OCI-LY7 (cell line): Measurements from ENCODE around the gene CMTM6. TPM values are rescaled to one million over a fixed set of nuclear protein-coding genes. Genes with fewer than 3 reads are reported as not detected.

Experiments used
- BruUV-seq: library from RNA; stranded (reverse); fragments of 400-500 nt; replicated peaks from 2 replicates; lab custom pipeline; 2021; lab: Mats Ljungman, UMichigan
- CTCF ChIA-PET: fragments of 300-600 bp; sonication (Branson Sonifier 250); formaldehyde crosslinking; loops from one replicate; lab custom pipeline; 2022; ENCODE audit warnings: antibody characterized with exemption; ENCODE audit not compliant: unreplicated experiment; lab: Charles Lee
- POLR2A ChIA-PET: fragments of 300-600 bp; sonication (Branson Sonifier 250); formaldehyde crosslinking; loops from one replicate; lab custom pipeline; 2022; ENCODE audit warnings: antibody characterized with exemption; lab: Charles Lee
- DNase-seq: peaks from one replicate; pipeline ENCODE4 v3.0.0-alpha.2; 2015; ENCODE audit warnings: low spot score
- H2AFZ ChIP-seq: fragments of 200-600 bp; sonication (generic), shearing (Covaris generic); 2 replicates; pipeline ENCODE4 v1.6.1; 2014; ENCODE audit warnings: mild to moderate bottlenecking, antibody characterized with exemption, low read length, moderate library complexity
- H3K27ac ChIP-seq: fragments of 200-600 bp; sonication (generic); 2 replicates; pipeline ENCODE4 v1.5.1; 2014; ENCODE audit warnings: mixed run types, low read depth, mild to moderate bottlenecking, moderate library complexity, low read length, inconsistent platforms; ENCODE audit not compliant: poor library complexity, severe bottlenecking
- H3K36me3 ChIP-seq: fragments of 200-600 bp; sonication (generic); 2 replicates; pipeline ENCODE4 v1.6.1; 2014; ENCODE audit warnings: mild to moderate bottlenecking, antibody characterized with exemption, low read length, moderate library complexity, mixed read lengths; ENCODE audit not compliant: insufficient read depth
- H3K4me1 ChIP-seq: fragments of 200-600 bp; sonication (generic); 2 replicates; pipeline ENCODE4 v1.5.1; 2014; ENCODE audit warnings: mild to moderate bottlenecking, low read length; ENCODE audit not compliant: insufficient read depth, poor library complexity, severe bottlenecking
- H3K4me2 ChIP-seq: fragments of 200-600 bp; sonication (generic); 2 replicates; pipeline ENCODE4 v1.6.1; 2014; ENCODE audit warnings: mild to moderate bottlenecking, low read length
- H3K4me3 ChIP-seq: fragments of 200-600 bp; sonication (generic); 2 replicates; pipeline ENCODE4 v1.5.1; 2014; ENCODE audit warnings: mild to moderate bottlenecking, low read depth, low read length; ENCODE audit not compliant: poor library complexity, severe bottlenecking
- H3K79me2 ChIP-seq: fragments of 200-600 bp; sonication (generic); 2 replicates; pipeline ENCODE4 v1.6.1; 2016; ENCODE audit warnings: low read depth, mild to moderate bottlenecking, low read length, moderate library complexity, mixed read lengths; ENCODE audit not compliant: insufficient read depth
- H3K9me2 ChIP-seq: fragments of 200-600 bp; sonication (generic); 2 replicates; pipeline ENCODE4 v1.6.1; 2016; ENCODE audit warnings: mild to moderate bottlenecking, low read length, mixed read lengths; ENCODE audit not compliant: insufficient read depth
- H3K9me3 ChIP-seq: fragments of 200-600 bp; sonication (generic); 2 replicates; pipeline ENCODE4 v1.6.1; 2014; ENCODE audit warnings: mild to moderate bottlenecking, mixed run types, low read length, mixed read lengths
- H4K20me1 ChIP-seq: fragments of 200-600 bp; sonication (generic); 2 replicates; pipeline ENCODE4 v1.6.1; 2014; ENCODE audit warnings: mild to moderate bottlenecking, antibody characterized with exemption, low read length, moderate library complexity, mixed read lengths; ENCODE audit not compliant: insufficient read depth
- CTCF ChIP-seq: fragments of 200-600 bp; sonication (generic); conservative IDR thresholded peaks from 2 replicates; pipeline ENCODE4 v1.5.1; 2014; ENCODE audit warnings: mild to moderate bottlenecking, antibody characterized with exemption, low read length, moderate library complexity, mixed read lengths
- EZH2phosphoT487 ChIP-seq: fragments of 200-600 bp; sonication (generic); IDR thresholded peaks from 2 replicates; pipeline ENCODE4 v1.6.1; 2018; ENCODE audit warnings: low read depth, borderline replicate concordance, mild to moderate bottlenecking, mixed run types, antibody characterized with exemption, low read length, moderate library complexity, mixed read lengths
- intact Hi-C: fragments of 100-400 bp; cut with micrococcal nuclease; formaldehyde crosslinking; loops from one replicate; pipeline ENCODE4 v1.10.0; 2022; ENCODE audit not compliant: unreplicated experiment
- total RNA-seq, 2 experiments: library from RNA; depleted of rRNA in 1 of 2; stranded (reverse); fragments of >200 nt in 1 of 2; shearing (Covaris generic) in 1 of 2; gene quantifications; 2 replicates each; pipeline ENCODE4 v1.2.3, GENCODE V29; 2014 to 2022

Gene CMTM6
- total RNA-seq, 2 experiments from 2014 or later: 26.2 to 36.0 TPM

- Histone ChIP-seq H3K4me2 (peak overlapping the region; percentile 81; the same call in 1 of the 2 replicates), H3K4me3 (no peak overlapping the region), H4K20me1 (peaks cover 14% of the 10 kb centered on the region; the same call in 1 of the 2 replicates), H3K27ac (no peak overlapping the region), H2AFZ (no peak overlapping the region), H3K36me3 (peaks cover 6% of the 10 kb centered on the region), H3K4me1 (peaks cover 57% of the 10 kb centered on the region), H3K9me2 (no peaks in the 10 kb centered on the region), H3K79me2 (peaks cover 44% of the 10 kb centered on the region; the same call in 1 of the 2 replicates), H3K9me3 (no peaks in the 10 kb centered on the region)
- POLR2A ChIA-PET: interaction anchor here (0.8 to 1.8 kb wide), 6 partner anchors 12 to 185 kb away, joined by 3 to 9 read pairs (median 4); partner anchors contain the start of gene CNOT10
- BruUV-seq: no TSS peak
- TF ChIP-seq CTCF (no peak), EZH2phosphoT487 (no peak)
- no peak for DNase-seq
- intact Hi-C loops: no loop called here
- CTCF ChIA-PET: no interaction called here
Measured at GRCh38 chr3:32499585-32499984, 3.1 kb downstream of the CMTM6 start.

GRCh38 chr3:32498992-32499391 lies 3.7 kb downstream of the CMTM6 start:
- no peak overlapping the region for H2AFZ ChIP-seq
- no peak overlapping the region for H3K4me3 ChIP-seq
- peaks cover 6% of the 10 kb centered on the region for H3K36me3 ChIP-seq
- peak overlapping the region; percentile 81; the same call in 1 of the 2 replicates for H3K4me2 ChIP-seq
- DNase-seq: no peak
- H4K20me1 ChIP-seq: peaks cover 14% of the 10 kb centered on the region; the same call in 1 of the 2 replicates
- H3K27ac ChIP-seq: no peak overlapping the region
- H3K79me2 ChIP-seq: peaks cover 48% of the 10 kb centered on the region; the same call in 1 of the 2 replicates
- no peaks in the 10 kb centered on the region for H3K9me2 ChIP-seq
- BruUV-seq: no TSS peak
- no peaks in the 10 kb centered on the region for H3K9me3 ChIP-seq
- intact Hi-C loops: no loop called here
- TF ChIP-seq EZH2phosphoT487 (no peak), CTCF (no peak)
- ChIA-PET CTCF (no interaction called here), POLR2A (interaction anchor here (0.5 to 1.8 kb wide), 8 partner anchors 8 to 614 kb away, joined by 3 to 9 read pairs (median 4); partner anchors contain the start of gene CNOT10)
- H3K4me1 ChIP-seq: peaks cover 60% of the 10 kb centered on the region

- Histone ChIP-seq H3K9me2 (no peaks in the 10 kb centered on the region), H3K79me2 (peaks cover 48% of the 10 kb centered on the region; the same call in 1 of the 2 replicates), H3K4me3 (no peak overlapping the region), H3K27ac (no peak overlapping the region), H4K20me1 (peaks cover 14% of the 10 kb centered on the region; the same call in 1 of the 2 replicates), H3K9me3 (no peaks in the 10 kb centered on the region), H3K4me1 (peaks cover 58% of the 10 kb centered on the region), H3K4me2 (peak overlapping the region; percentile 14), H2AFZ (no peak overlapping the region), H3K36me3 (peaks cover 6% of the 10 kb centered on the region)
- BruUV-seq: no TSS peak
- ChIA-PET CTCF (no interaction called here), POLR2A (interaction anchor here (0.5 to 1.4 kb wide), 10 partner anchors 8 to 614 kb away, joined by 3 to 6 read pairs (median 3); no protein-coding TSS in a partner anchor)
- no peak for DNase-seq
- intact Hi-C loops: no loop called here
- TF ChIP-seq CTCF (no peak), EZH2phosphoT487 (no peak)
Measured at GRCh38 chr3:32498252-32498651, 4.4 kb downstream of the CMTM6 start.
